Measurements from ENCODE around the gene ATP1A2.

DNA sequence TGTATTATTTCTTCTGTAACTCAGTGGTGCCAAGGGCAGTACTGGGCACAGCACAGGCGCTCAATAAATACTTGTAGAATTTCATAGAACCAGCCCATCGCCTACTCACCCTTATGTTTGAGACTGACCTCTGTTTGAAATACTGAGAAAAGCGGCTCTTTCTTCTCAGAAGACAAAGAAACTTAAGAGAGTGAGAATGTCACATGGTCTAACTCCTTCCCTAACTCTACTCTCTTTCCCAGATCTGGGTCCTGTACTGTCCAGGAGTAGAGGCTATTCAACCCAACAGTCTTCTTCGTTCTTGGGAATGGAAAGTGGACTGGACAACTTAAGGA lies 21.3 kb upstream of the ATP1A2 start:
- TF ChIP-seq POLR2A (IDR thresholded peaks at IDR 0.05), result no peak
- TF ChIP-seq, protein P1, sequence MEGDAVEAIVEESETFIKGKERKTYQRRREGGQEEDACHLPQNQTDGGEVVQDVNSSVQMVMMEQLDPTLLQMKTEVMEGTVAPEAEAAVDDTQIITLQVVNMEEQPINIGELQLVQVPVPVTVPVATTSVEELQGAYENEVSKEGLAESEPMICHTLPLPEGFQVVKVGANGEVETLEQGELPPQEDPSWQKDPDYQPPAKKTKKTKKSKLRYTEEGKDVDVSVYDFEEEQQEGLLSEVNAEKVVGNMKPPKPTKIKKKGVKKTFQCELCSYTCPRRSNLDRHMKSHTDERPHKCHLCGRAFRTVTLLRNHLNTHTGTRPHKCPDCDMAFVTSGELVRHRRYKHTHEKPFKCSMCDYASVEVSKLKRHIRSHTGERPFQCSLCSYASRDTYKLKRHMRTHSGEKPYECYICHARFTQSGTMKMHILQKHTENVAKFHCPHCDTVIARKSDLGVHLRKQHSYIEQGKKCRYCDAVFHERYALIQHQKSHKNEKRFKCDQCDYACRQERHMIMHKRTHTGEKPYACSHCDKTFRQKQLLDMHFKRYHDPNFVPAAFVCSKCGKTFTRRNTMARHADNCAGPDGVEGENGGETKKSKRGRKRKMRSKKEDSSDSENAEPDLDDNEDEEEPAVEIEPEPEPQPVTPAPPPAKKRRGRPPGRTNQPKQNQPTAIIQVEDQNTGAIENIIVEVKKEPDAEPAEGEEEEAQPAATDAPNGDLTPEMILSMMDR (IDR thresholded peaks at IDR 0.05), result no peak
